ENCODE measurements around the gene SEMA6B.
A peak's percentile ranks its signal among the peaks of the same experiment; 100 is the strongest.

Gene SEMA6B

DNA sequence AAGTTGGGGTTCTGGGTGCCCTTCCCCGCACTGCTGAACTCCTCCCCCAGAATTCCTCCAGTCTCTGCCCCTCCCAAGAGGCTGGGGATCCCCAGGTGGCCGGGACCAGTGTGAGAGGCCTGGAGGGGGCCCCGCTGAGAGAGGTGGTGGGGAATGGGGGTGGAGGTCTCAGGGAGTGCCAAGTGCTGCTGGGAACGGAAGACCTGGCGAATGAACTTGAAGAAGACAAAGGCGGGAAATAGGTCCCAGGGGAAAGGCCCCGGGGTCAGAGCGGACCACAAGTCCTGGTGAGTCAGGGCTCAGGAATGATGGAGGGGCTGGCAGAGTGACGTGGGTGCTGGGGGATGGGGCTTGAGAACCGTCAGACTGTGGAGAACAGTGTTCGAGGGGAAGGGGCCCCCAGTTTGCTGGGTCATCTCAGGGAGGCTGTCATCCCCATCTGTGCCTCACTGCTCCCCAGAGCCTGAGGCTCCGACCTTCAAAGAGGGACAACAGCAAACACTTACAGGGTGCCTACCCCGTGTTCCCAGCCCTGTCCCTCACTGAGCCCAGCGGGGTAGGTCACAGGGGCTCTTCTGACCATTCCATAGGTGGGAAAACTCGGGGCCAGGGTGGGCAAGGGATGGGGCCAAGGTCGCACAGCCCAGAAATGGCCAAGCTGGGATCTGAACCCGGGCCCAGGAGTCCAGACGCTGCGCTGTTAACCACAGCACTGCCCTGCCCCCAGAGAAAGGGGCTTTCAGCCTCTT is 16.0 kb upstream of the SEMA6B start:
- TF ChIP-seq, protein P1, sequence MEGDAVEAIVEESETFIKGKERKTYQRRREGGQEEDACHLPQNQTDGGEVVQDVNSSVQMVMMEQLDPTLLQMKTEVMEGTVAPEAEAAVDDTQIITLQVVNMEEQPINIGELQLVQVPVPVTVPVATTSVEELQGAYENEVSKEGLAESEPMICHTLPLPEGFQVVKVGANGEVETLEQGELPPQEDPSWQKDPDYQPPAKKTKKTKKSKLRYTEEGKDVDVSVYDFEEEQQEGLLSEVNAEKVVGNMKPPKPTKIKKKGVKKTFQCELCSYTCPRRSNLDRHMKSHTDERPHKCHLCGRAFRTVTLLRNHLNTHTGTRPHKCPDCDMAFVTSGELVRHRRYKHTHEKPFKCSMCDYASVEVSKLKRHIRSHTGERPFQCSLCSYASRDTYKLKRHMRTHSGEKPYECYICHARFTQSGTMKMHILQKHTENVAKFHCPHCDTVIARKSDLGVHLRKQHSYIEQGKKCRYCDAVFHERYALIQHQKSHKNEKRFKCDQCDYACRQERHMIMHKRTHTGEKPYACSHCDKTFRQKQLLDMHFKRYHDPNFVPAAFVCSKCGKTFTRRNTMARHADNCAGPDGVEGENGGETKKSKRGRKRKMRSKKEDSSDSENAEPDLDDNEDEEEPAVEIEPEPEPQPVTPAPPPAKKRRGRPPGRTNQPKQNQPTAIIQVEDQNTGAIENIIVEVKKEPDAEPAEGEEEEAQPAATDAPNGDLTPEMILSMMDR (IDR thresholded peaks at IDR 0.05) = no peak

DNA sequence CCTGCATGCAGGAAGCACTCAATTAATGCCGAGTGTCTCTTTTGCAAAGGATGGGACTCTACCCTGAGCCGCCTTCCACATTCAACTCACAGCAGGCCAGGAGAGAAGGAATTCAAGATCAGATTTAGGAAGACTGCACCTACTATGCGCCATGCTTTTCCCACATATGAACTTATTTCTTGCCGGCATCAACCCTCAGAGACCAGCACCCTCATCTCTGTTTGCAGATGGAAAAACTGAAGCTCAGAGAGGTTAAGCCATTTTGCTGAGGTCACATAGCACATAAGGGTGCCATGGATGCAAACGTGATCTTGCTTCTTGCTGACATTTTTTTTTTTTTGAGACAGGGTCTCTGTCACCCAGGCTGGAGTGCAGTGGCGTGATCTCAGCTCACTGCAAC is 14.2 kb upstream of the SEMA6B start:
- TF ChIP-seq, protein P1 (IDR thresholded peaks at IDR 0.05) = no peak

DNA sequence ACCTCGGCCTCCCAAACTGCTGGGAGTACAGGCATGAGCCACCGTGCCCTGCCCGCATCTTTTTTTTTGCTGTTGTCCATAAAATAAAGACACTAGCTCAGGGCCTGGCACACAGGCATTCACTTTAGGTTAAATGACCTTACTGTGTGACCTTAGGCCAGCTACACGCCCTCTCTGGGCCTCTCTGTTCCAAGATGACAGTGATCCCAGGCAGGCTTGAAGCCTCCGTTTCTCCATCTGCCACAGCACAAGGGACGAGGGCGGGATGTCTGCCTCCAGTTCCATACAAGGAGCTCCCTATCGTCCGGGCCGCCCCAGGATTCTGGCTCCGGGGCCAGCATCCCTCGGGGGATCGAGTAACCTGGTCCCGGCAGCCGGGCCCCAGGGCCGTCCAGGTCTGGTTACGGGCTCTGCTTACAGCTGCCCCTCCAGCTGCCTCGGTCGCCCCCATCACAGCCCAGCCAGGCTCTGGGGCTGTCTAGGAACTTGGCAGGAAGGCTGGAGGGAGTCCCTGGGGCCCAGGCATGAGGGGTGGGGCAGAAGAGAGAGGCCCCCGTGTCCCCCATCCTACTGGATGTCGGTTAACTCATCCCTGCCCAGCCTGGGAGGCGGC is 11.9 kb upstream of the SEMA6B start:
- TF ChIP-seq, protein P1 (IDR thresholded peaks at IDR 0.05) = no peak

DNA sequence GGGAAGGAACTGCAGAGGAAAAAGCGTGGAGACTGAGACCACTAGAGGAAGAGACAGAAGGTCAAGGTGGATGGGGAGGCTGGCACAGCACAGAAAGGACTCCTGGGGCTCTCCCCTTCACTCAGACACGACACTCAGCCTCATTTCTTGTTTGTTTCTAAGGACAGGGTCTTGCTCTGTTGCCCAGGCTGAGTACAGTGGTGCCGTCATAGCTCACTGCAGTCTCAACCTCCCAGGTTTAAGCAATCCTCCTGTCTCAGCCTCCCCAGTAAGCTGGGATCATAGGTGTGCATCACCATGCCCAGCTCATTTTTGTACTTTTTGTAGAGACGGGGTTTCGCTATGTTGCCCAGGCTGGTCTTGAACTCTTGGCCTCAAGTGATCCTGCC is 11.4 kb upstream of the SEMA6B start:
- TF ChIP-seq, protein P1 (IDR thresholded peaks at IDR 0.05) = no peak

DNA sequence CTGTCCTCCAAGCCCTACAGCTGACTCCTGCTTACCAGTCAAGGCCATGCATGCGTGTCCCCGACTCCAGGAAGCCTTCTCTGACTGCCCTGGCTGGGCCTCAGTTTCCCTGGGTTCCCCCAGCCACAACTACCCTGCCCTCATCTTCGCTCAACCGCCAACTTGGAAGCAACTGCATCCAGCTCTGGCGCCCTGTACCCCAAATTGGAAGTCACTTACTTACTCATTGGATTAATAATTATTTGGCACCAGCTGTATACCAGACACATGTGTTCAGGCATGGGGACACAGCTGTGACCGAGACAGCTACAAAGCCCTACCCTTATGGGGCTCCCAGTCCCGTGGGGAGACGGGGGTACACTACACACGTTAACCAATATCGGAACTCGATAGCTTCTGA is 10.9 kb upstream of the SEMA6B start:
- TF ChIP-seq, protein P1 (IDR thresholded peaks at IDR 0.05) = no peak

DNA sequence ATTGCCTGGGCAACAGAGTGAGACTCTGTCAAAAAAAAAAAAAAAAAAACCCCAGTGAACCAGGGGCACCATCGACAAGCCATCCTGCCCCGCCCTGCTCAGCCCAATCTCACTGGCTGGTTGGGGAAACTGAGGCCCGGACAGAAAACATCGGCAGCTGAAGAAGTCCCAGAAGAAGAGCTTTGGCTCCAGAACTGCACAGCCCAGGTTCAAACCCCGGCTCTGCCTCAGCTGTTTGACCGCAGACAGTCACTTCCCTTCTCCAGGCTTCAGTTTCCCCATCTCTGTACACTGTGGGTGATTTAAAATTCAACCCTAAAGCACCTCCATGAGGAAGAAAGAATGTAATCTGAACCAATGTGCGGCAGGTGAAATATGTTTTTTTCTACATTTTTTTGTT is 9.4 kb upstream of the SEMA6B start:
- TF ChIP-seq, protein P1 (IDR thresholded peaks at IDR 0.05) = no peak

DNA sequence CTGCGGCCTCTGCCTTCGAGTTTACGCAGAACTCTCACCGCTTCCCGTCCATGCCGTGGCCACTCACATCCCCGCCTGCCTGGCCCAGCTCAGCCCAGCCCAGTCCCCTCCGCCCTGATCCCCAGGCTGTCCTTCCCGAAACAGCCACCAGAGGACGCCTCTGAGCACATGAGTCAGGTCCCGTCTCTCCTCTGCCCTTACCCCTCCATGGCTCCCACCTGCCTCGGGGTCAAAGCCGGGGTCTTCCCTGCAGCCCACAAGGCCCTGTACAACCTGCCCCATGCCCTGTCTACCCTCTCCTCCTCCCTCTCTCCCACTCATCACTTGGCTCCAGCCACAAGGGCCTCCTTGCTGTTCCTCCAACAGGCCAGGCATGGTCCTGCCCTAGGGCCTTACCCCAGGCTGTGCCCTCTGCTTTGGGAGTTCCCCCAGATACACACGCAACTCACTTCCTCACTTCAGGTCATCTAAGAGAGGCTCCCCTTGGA is 8.1 kb upstream of the SEMA6B start:
- TF ChIP-seq, protein P1 (IDR thresholded peaks at IDR 0.05) = peak; percentile 76
